ENCODE measurements around the gene A2ML1.
"Not testable (repeated sequence)": the region's sequence is repeated elsewhere in the genome, so short reads cannot be mapped to it uniquely, and the experiment has no call there.

A2ML1 gene

DNA sequence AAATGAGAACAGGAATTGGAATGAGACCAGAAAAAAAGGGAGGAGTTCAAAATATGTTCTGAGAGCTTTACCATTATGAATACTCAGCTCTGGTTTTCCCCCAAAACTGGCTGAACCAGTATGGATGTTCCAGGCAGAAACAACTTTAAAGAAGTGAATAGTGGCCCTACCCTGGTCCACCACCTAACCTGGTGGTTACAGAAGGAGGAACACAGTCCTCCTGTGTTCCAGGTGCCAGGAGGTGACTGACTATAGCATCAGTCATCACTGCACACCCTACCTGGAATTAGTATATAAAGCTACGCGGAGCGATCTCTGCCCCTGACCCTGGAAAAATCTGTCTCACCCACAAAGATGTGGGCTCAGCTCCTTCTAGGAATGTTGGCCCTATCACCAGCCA, at the start of gene A2ML1:
Gene A2ML1 (plus strand): TSS at position 324 of the 400 bp plus-strand sequence. CDS start 31 bp downstream, at position 355.
- Mint-ChIP-seq H3K36me3 (ENCODE audit: low read depth) (no peaks in the 10 kb centered on the region), H3K4me3 (no peak within 1 kb of the TSS), H3K9me3 (peaks cover 2% of the 10 kb centered on the region), H3K27ac (no peak within 1 kb of the TSS), H3K4me1 (ENCODE audit: low read depth) (peaks cover under 1% of the 10 kb centered on the region), H3K27me3 (peaks cover 3% of the 10 kb centered on the region)
- DNase-seq: no peak

DNA sequence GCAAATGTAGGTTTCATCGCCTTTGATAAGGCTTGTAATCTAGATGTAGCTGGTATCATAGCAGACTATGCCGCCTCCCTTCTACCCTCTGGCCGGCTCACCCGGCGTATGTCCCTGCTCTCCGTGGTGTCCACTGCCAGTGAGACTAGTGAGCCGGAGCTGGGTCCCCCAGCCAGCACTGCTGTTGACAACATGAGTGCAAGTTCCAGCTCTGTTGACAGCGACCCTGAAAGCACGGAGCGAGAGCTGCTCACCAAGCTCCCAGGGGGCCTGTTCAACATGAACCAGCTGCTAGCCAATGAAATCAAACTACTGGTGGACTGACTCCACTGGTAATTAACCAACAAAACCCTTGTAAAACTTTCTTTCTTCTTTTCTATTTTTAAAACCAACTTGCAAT, 49.0 kb upstream of the A2ML1 start:
- H3K36me3 Mint-ChIP-seq (ENCODE audit: low read depth): peaks cover 21% of the 10 kb centered on the region
- H3K4me3 Mint-ChIP-seq: no peak overlapping the region
- H3K27ac Mint-ChIP-seq: no peak overlapping the region
- no peaks in the 10 kb centered on the region for H3K27me3 Mint-ChIP-seq
- H3K9me3 Mint-ChIP-seq: no peaks in the 10 kb centered on the region
- no peaks in the 10 kb centered on the region for H3K4me1 Mint-ChIP-seq (ENCODE audit: low read depth)
- DNase-seq: no peak

DNA sequence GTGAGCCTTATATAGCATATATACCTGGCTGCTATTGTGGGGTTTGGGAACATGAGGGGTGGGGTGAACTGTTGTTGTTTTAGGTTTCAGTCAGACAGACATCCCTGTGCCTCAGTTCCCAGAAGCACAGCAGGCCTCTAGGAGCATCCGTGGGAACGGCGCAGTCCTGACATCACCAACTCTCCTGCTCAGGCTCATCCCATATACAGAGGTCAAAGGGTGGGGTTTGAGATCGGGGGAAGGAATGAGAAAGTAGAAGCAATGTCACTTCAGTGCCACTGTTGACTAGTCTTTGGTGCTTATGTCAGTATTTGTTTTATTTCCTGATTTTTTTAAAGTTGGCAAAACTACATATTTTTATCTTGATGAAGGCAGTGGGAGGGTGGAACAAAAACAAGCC, 43.1 kb upstream of the A2ML1 start:
- Mint-ChIP-seq H3K27me3 (no peaks in the 10 kb centered on the region), H3K36me3 (ENCODE audit: low read depth) (peaks cover 12% of the 10 kb centered on the region), H3K27ac (no peak overlapping the region), H3K4me1 (ENCODE audit: low read depth) (no peaks in the 10 kb centered on the region), H3K4me3 (no peak overlapping the region), H3K9me3 (no peaks in the 10 kb centered on the region)
- DNase-seq: no peak

DNA sequence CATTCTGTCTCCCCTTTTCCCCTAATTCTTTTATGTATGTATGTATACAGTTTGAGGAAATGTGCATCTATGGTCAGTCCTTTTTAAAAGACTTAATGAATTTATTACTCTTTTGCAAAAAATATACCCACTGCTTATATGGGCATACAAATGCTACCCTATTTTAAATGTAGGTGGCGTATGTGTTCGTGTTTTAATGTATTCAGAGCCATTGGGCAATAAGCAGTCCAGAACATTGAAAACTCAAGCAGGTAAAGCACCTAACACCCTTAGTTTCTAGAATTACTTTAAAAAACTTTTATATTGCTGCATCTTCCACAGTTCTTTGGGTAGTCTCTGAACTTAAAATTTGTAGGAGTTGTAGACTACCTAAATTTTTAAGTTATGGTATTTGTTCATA, 42.6 kb upstream of the A2ML1 start:
- Mint-ChIP-seq H3K9me3 (no peaks in the 10 kb centered on the region), H3K4me3 (no peak overlapping the region), H3K36me3 (ENCODE audit: low read depth) (peaks cover 8% of the 10 kb centered on the region)

DNA sequence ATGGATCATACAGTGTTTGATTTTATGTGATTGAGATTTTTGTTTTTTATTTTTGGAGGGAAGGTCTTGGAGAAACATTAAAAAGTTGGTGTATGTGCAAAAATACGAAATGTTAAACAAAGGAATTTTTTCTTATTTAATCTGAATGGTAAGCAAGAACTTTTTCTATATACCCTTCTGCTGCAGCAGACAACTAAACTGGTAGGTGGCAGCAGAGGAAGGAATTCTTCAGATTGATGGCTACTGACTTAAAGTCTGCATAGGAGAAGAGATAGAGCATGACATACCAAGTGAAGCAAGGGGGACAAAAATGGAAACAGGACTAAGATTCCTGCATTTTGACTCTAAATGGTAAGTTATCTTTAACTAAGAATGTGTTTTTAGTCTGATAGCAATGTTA, 42.0 kb upstream of the A2ML1 start:
- Mint-ChIP-seq H3K4me3 (no peak overlapping the region), H3K4me1 (ENCODE audit: low read depth) (no peaks in the 10 kb centered on the region), H3K9me3 (no peaks in the 10 kb centered on the region), H3K27me3 (no peaks in the 10 kb centered on the region), H3K36me3 (ENCODE audit: low read depth) (peaks cover 3% of the 10 kb centered on the region), H3K27ac (no peak overlapping the region)
- DNase-seq: no peak

More for the DNA sequence above, 42.6 kb upstream of the A2ML1 start:
- Mint-ChIP-seq H3K27ac (no peak overlapping the region), H3K4me1 (ENCODE audit: low read depth) (no peaks in the 10 kb centered on the region), H3K27me3 (no peaks in the 10 kb centered on the region)
- no peak for DNase-seq

DNA sequence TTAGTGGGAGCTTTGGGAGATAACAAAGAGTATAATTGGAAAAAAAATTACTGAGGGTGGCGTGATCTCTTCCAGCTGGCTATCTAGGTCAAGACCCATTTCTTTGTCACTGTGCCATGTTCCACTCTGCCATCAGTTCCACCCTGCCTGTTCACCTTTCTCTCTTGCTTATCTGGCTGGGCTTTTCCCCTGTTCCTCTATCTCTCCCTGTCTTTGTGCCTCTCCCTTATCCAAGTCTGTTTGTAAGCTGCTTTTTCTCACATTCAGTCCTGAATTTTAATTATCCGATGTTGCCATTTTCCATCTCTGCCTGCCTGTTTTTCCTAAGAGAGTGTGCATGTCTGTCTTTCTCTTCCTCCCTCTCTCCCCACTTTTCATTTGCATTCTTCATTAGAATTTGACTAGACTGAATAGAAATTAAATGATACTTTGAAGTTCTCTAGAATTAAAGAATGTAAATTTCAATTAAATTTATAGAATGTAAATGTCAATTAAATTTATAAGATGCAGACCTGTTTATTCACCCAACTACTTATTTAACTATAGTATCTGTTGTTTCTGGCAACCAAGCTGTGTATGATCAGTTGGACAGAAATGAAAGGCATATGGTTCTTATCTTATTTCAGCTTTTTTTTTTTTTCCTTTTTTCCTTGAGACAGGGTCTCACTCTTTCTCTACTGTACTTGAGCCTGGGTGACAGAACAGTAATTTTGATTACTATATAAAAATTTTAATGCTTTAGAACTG, 40.9 kb upstream of the A2ML1 start:
- H3K4me1 Mint-ChIP-seq (ENCODE audit: low read depth): no peaks in the 10 kb centered on the region
- no peaks in the 10 kb centered on the region for H3K27me3 Mint-ChIP-seq
- no peak overlapping the region for H3K4me3 Mint-ChIP-seq
- no peaks in the 10 kb centered on the region for H3K9me3 Mint-ChIP-seq
- DNase-seq: no peak
- H3K36me3 Mint-ChIP-seq (ENCODE audit: low read depth): peaks cover 3% of the 10 kb centered on the region
- no peak overlapping the region for H3K27ac Mint-ChIP-seq

DNA sequence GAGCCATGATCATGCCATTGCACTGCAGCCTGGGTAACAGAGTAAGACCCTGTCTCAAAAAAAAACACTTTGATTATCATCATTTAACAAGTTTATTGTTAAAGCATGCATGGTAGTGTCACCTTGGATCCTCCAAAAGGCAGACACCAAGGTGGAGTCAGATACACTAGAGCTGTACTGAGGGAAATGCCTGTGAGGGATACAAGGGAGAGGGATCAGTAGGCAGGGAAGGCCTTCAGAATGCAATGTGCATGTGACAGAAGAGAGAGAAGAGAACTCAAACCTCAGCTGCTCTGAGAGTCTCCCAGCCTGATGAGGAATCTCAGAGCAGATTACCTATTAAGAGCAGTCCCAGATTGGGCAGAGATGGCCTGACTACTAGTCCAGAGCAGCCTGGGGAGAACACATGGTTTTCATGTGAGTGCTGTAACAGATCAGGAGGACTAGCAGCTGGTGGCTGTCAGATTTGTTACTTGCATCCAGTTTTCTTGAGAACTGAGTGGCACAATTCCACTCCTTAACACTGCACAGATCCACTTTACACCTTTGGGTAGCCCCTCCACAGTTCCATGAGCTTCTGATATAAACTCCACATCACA, 38.0 kb upstream of the A2ML1 start:
- H3K4me3 Mint-ChIP-seq: no peak overlapping the region
- H3K36me3 Mint-ChIP-seq (ENCODE audit: low read depth): peaks cover 3% of the 10 kb centered on the region
- no peak for DNase-seq
- H3K9me3 Mint-ChIP-seq: no peaks in the 10 kb centered on the region
- no peak overlapping the region for H3K27ac Mint-ChIP-seq
- H3K27me3 Mint-ChIP-seq: no peaks in the 10 kb centered on the region
- H3K4me1 Mint-ChIP-seq (ENCODE audit: low read depth): no peaks in the 10 kb centered on the region

DNA sequence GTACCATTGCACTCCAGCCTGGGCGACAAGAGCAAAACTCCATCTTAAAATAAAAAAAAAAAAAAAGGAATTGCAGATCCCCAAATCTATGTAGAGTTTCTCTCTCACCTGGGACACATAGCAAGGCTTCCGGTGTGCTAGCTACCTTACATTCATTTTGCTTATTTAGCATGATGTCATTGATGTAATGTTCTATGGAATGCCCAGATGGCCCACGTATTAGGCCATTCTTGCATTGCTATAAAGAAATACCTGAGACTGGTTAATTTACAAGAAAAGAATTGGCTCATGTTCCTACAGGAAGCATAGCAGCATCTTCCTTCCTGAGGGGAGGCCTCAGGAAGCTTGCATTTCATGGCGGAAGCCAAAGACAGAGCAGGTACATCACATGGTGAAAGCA, 36.9 kb upstream of the A2ML1 start:
- Mint-ChIP-seq H3K36me3 (ENCODE audit: low read depth) (peaks cover 3% of the 10 kb centered on the region), H3K27me3 (no peaks in the 10 kb centered on the region), H3K9me3 (no peaks in the 10 kb centered on the region), H3K4me3 (no peak overlapping the region), H3K4me1 (ENCODE audit: low read depth) (peaks cover 1% of the 10 kb centered on the region), H3K27ac (no peak overlapping the region)
- no peak for DNase-seq

DNA sequence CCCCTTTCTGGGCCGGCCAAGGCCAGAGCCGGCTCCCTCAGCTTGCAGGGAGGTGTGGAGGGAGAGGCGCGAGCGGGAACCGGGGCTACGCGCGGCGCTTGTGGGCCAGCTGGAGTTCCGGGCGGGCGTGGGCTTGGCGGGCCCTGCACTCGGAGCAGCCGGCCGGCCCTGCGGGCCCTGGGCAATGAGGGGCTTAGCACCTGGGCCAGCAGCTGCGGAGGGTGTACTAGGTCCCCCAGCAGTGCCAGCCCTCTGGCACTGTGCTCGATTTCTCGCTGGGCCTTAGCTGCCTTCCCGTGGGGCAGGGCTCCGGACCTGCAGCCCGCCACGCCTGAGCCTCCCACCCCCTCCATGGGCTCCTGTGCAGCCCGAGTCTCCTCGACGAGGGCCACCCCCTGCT, 35.2 kb upstream of the A2ML1 start:
- H3K36me3 Mint-ChIP-seq (ENCODE audit: low read depth); H3K4me1 Mint-ChIP-seq (ENCODE audit: low read depth); DNase-seq; H3K9me3 Mint-ChIP-seq; H3K27ac Mint-ChIP-seq; H3K4me3 Mint-ChIP-seq; H3K27me3 Mint-ChIP-seq: not testable (repeated sequence)

DNA sequence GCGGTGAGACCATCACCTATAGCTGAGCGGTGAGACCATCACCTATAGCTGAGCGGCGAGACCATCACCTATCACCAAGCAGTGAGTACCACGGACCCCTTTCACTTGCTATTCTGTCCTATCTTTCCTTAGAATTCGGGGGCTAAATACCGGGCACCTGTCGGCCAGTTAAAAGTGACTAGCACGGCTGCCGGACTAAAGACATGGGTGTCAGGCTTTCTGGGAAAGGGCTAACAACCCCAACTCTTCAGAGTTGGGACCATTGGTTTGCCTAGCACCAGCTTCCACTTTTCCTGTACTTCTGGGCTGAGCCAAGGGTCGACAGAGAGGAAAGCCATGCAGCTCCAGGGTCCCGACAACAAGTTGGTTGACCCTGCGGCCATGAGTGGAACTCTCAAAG, 33.7 kb upstream of the A2ML1 start:
- not testable (repeated sequence) for DNase-seq; H3K36me3 Mint-ChIP-seq (ENCODE audit: low read depth); H3K4me1 Mint-ChIP-seq (ENCODE audit: low read depth); H3K27ac Mint-ChIP-seq; H3K27me3 Mint-ChIP-seq; H3K9me3 Mint-ChIP-seq
- H3K4me3 Mint-ChIP-seq: peak overlapping the region; percentile 74

DNA sequence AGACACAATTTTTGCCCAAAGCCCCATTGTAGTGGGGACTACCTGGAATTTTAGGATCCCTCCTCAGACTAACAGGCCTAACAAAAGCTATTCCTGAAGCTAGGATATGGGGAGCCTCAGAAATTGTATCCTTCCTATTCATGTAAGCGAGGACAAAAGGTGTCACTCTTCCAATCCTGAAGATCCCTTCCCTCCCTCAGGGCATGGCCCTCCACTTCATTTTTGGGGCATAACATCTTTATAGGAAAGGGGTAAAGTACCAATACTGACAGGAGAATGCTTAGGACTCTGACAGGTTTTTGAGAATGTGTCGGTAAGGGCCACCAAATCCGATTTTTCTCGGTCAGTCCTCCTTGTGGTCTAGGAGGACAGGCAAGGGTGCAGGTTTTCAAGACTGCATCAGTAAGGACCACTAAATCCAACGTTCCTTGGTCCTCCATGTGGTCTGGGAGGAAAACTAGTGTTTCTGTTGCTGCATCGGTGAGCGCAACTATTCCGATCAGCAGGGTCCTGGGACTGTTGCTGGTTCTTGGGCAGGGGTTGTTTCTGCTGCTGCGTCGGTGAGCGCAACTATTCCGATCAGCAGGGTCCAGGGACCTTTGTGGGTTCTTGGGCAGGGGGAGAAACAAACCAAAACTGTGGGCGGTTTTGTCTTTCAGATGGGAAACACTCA, 32.9 kb upstream of the A2ML1 start:
- not testable (repeated sequence) for H3K9me3 Mint-ChIP-seq

DNA sequence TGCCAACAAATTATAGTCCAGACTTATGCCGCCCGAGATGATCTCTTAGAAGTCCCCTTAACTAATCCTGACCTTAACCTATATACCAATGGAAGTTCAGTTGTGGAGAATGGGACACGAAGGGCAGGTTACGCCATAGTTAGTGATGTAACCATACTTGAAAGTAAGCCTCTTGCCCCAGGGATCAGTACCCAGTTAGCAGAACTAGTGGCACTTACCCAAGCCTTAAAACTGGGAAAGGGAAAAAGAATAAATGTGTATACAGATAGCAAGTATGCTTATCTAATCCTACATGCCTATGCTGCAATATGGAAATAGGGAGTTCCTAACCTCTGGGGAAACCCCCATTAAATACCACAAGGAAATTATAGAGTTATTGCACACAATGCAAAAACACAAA, 29.2 kb upstream of the A2ML1 start:
- H3K36me3 Mint-ChIP-seq (ENCODE audit: low read depth); H3K4me1 Mint-ChIP-seq (ENCODE audit: low read depth); H3K27me3 Mint-ChIP-seq; DNase-seq; H3K9me3 Mint-ChIP-seq; H3K27ac Mint-ChIP-seq; H3K4me3 Mint-ChIP-seq: not testable (repeated sequence)

More for the DNA sequence above, 32.9 kb upstream of the A2ML1 start:
- peak overlapping the region; percentile 74 for H3K4me3 Mint-ChIP-seq
- not testable (repeated sequence) for H3K27ac Mint-ChIP-seq; H3K27me3 Mint-ChIP-seq; H3K36me3 Mint-ChIP-seq (ENCODE audit: low read depth); H3K4me1 Mint-ChIP-seq (ENCODE audit: low read depth); DNase-seq

DNA sequence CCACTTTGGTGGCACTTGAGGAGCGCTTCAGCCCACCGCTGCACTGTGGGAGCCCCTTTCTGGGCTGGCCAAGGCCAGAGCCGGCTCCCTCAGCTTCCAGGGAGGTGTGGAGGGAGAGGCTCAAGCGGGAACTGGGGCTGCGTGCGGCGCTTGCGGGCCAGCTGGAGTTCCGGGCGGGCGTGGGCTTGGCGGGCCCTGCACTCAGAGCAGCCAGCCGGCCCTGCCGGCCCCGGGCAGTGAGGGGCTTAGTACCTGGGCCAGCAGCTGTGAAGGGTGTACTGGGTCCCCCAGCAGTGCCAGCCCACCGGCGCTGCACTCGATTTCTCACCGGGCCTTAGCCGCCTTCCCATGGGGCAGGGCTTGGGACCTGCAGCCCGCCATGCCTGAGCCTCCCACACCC, 27.8 kb upstream of the A2ML1 start:
- H3K27me3 Mint-ChIP-seq; H3K36me3 Mint-ChIP-seq (ENCODE audit: low read depth); H3K27ac Mint-ChIP-seq; H3K4me1 Mint-ChIP-seq (ENCODE audit: low read depth); DNase-seq; H3K4me3 Mint-ChIP-seq; H3K9me3 Mint-ChIP-seq: not testable (repeated sequence)

DNA sequence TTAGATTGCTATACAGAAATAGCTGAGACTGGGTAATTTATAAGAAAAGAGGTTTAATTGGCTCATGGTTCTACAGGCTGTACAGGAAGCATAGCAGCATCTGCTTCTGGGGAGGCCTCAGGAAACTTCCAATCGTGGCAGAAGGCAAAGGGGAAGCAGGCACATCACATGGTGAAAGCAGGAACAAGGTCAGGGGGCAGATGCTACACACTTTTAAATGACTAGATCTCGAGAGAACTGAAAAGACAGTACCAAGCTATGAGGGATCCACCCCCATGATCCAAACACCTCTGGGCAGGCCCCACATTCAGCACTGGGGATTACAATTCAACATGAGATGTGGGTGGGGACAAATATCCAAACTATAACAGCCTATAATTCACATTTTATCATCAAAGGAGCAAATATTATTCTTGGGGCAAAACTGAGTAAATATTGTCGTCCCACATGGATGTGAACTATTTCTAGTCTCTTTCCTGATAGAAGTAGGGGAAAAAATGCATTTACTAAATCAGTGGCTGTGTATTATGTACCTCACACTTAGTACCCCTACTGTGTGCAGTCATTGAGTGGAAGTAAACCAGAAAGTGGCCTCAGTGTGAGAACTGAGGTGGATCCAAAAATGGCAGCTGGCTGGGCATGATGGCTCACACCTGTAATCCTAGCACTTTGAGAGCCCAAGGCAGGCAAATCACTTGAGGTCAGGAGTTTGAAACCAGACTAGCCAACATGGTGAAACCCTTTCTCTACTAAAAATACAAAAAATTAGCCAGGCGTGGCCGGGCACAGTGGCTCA, 25.4 kb upstream of the A2ML1 start:
- H3K27ac Mint-ChIP-seq: no peak overlapping the region
- H3K27me3 Mint-ChIP-seq: no peaks in the 10 kb centered on the region
- no peaks in the 10 kb centered on the region for H3K9me3 Mint-ChIP-seq
- no peak overlapping the region for H3K4me3 Mint-ChIP-seq
- DNase-seq: no peak
- no peaks in the 10 kb centered on the region for H3K36me3 Mint-ChIP-seq (ENCODE audit: low read depth)
- H3K4me1 Mint-ChIP-seq (ENCODE audit: low read depth): no peaks in the 10 kb centered on the region

DNA sequence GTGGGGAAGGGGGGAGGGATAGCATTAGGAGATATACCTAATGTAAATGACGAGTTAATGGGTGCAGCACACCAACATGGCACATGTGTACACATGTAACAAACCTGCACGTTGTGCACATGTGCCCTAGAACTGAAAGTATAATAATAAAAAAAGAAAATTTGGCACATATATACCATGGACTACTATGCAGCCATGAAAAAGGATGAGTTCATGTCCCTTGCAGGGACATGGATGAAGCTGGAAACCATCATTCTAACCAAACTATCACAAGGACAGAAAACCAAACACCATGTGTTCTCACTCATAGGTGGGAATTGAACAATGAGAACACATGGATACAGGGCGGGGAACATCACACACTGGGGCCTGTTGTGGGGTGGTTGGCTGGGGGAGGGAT, 21.2 kb upstream of the A2ML1 start:
- H3K27me3 Mint-ChIP-seq; H3K9me3 Mint-ChIP-seq; H3K4me3 Mint-ChIP-seq; H3K36me3 Mint-ChIP-seq (ENCODE audit: low read depth); H3K27ac Mint-ChIP-seq; DNase-seq; H3K4me1 Mint-ChIP-seq (ENCODE audit: low read depth): not testable (repeated sequence)
